NT2/D1 (cell line): ENCODE results near the gene ALX1.

ENCODE experiments used
- YY1 ChIP-seq: IDR thresholded peaks from 2 replicates; pipeline ENCODE4 v1.6.1; 2011; ENCODE audit not compliant: insufficient read length, insufficient read depth
- ZNF274 ChIP-seq: IDR thresholded peaks from 2 replicates; pipeline ENCODE4 v1.6.1; 2011; ENCODE audit warnings: mild to moderate bottlenecking, low read depth, low read length

DNA sequence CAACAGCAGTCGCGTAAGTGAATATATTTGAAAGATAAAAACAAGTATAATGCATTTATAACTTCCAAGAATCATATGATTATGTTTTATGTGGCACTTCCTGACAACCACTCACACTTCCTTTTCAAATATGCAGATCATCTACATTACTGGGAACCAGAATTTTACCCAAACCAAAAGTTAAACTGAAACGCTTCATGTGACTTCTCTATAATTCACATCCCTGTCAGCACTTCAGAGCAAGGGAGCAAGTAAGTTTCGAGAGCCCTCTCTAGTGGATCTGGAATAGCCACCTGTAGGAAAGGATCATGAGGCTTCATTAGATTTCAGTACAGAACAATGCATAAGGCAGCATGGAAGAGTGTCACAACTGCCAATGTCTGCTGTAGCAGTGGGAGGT, 13.7 kb upstream of the ALX1 start:
- TF ChIP-seq YY1 (no peak), ZNF274 (no peak)
